HG03108 (cell line): Measurements from ENCODE around the gene CIB4.

ENCODE experiments used
- ATAC-seq: cut with Tn5 transposase; IDR thresholded peaks from one replicate; pipeline ENCODE4 v1.9.1; 2021; ENCODE audit warnings: moderate library complexity; ENCODE audit not compliant: unreplicated experiment

CIB4 gene

DNA sequence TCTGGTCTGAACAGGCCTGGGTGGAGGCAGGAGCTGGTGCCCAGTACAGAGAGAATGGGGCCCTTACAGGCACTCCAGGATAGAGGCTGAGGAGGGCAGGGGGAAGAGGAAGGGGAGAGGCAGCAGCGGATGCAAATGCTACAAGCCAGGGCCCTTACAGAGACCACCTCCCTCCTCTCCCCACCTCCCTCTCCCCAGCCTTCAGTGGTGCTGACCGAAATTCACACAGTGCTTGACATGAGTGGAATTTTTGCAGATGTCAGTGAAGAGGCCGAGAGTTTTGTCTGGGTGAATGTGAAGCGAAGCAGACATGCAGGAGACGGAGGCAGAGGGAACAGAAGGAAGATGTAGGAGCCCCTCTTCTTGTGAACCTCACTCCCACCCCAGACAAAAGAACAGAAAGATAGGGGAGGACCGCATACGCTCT lies 31.9 kb downstream of the CIB4 start:
- ATAC-seq, result no peak

GRCh38 chr2:26608557-26608956 lies 32.6 kb downstream of the CIB4 start:
- no peak for ATAC-seq

DNA sequence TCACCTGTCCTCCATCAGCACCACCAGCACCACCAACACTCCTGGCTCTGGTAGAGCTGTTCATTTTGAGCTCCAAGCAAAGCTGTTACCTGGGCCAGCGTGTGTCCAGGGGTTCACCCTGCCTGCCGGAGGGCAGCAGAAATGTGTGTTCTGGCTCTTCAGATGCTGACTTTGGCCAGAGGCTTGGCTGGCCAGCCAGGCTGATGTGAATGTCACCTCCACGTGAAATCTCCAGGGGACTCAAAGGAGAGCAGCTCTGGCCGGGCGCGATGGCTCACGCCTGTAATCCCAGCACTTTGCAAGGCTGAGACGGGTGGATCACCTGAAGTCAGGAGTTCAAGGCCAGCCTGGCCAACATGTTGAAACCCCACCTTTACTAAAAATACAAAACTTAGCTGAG lies 33.5 kb downstream of the CIB4 start:
- ATAC-seq, result no peak

DNA sequence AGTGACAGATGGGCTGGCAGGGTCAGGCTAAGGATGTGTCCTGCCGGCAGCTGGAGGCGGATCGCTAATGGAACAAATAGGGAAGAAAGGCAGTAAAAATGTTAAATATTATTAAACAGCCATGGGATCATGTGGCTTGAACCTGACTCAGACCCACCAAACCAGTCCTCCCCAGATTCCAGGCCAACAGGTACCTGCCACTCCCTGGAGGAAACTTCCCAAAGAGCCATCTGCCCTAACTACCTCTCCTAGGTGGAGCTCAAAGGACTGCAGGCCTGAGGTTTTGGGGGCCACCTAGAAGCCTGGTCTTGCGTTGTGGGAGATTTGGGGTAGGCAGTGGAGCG lies 34.3 kb downstream of the CIB4 start:
- ATAC-seq, result no peak

DNA sequence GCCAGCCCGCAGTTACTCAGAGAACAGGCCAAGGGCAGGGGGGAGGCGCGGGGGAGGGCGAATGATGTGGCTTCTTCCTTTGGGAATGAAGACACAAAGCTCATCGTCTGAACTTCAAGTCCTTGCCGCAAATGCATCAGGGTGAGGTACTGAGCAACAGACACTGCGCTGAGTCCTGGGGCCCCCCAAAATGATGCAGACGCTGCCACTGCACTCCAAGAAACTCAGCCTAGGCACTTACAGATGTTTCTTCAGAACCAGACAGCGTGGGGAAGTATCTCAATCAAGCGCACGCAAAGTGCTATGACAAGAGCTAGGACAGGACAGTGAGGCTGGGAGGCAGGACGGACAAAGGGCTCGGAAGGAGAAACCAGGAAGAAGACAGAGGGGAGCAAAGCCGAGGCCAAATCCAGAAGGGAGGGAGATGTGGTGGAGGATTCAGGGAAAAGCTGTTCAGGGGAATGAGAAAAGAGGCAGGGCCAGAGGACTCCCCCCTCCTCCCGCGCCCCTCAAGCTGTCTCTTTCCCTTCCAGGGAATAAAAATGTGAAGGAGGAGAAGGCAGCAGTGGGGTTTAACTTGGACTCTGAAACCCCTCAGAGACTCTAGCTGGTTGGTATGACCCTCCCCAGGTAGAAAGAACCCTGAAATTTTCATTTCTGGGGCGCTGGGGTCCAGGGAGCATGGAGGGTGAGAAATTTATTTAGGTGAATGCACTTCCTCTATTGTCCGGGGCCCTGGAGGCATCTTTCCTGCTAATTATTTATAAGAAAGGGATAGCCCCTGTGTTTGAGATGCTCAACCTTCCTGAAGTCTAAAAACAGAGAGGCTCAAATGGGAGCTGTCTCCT lies 34.9 kb downstream of the CIB4 start:
- no peak for ATAC-seq

GRCh38 chr2:26605195-26605998 lies 35.8 kb downstream of the CIB4 start:
- ATAC-seq, result no peak

DNA sequence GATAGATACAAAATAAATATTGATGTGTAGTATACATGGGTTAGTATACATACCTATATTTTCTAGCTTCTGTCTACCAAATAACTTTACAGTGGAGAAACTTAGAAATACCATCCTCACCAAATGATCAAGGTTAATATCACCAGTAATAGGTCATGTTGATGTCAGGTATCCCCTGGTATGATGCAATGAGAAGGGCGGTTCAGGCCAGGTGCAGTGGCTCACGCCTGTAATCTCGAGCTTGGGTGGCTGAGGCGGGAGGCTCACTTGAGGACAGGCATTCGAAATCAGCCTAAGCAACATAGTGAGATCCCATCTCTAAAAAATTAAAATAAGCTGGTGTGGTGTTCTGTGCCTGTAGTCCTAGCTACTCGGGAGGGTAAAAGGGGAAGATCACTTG lies 38.6 kb downstream of the CIB4 start:
- ATAC-seq, result no peak

DNA sequence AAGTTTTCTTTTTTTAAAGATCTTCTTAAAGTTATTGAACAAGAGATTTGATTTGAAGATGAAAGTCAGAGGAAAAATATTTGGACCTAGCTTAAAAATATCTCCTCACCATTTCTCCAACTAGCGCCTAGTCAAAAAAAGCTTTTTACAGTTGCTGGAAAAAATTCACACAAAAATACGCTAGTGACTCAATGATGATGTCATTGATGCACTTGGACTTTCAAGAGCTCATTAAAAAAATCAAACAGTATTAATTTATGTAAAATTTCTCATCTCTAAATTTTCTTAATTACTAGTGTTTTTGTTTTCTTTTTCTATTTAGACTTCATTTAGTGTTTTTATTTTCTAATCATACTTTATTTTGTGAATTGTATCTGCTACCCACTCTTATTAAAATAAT lies 41.8 kb downstream of the CIB4 start:
- ATAC-seq, result no peak

GRCh38 chr2:26598996-26599373 lies 42.2 kb downstream of the CIB4 start:
- ATAC-seq, result no peak

GRCh38 chr2:26598336-26598995 lies 42.7 kb downstream of the CIB4 start:
- no peak for ATAC-seq

DNA sequence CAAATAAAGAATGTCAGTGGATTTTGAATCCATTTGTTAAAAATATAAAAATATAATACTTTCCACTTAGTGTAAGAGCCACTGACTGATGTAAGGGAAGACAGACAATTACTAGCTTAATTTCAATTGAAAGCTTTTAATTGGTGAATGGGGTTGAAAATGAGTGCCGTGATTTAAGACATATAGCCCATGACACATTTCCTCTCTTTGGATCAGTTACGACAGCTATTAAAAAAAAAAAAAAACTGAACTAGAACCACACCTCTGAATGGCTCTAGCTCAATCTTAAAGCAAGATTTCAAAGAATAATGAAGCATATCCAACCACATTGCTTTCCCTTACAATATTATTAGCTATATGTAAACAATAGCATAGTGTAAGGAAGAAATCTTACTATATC lies 44.0 kb downstream of the CIB4 start:
- ATAC-seq, result no peak

DNA sequence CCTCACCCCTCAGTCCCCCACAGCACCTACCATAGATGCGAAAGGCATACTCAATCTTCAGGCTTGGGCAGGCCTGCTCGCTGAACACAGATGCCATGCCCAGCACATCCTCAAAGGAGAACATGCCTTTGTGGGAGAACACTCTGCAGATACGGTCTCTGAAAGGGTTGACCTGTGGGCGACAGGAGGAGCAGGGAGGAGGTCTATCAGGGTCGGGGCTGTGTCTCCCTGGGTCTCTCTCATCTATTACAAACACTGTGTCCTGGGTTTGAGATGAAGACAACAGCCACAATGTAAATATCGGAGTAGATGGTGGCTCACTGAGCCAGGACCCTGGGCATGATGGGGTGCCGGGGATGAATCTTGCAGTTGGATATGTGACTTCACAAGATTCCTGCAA lies 46.0 kb downstream of the CIB4 start:
- ATAC-seq, result no peak

DNA sequence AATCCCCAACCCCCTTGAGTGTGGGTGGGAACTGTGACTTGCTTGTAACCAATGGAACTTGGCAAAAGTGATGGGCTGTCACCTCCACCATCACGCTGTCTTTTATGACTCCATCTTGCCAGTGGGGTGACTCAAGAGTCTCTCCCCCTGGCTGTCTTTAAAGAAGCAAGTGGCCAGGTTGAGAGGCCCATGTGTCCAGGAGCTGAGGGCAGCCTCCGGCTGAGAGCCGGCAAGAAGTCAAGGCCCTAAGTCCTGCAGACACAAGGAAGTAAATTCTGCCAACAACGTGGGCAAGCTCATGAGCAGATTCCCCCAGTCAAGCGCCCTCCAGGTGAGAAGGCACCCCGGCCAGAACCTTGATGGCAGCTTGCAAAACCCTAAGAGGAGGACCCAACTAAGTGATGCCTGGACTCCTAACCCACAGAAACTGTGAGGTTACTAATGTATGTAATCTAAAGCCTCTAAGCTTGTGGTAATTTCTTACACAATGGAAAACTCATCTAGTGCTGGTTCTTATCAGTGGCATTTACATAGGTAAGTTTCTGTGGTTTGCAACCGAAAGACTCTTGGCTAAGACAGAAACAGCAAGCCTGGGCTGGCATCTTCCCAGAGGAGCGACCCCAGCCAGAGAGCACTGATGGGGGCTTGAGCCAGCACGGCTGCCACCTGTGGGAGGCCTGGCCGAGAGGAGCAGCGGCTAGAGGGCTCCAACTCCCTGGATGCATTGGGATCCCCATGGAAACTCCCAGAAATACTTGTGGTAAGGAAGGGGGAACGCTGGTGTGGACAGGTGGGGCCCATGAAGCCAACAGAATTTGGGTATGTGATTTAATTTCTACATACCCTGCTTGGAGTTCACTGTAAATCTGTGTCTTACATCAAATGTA lies 49.3 kb downstream of the CIB4 start:
- no peak for ATAC-seq

DNA sequence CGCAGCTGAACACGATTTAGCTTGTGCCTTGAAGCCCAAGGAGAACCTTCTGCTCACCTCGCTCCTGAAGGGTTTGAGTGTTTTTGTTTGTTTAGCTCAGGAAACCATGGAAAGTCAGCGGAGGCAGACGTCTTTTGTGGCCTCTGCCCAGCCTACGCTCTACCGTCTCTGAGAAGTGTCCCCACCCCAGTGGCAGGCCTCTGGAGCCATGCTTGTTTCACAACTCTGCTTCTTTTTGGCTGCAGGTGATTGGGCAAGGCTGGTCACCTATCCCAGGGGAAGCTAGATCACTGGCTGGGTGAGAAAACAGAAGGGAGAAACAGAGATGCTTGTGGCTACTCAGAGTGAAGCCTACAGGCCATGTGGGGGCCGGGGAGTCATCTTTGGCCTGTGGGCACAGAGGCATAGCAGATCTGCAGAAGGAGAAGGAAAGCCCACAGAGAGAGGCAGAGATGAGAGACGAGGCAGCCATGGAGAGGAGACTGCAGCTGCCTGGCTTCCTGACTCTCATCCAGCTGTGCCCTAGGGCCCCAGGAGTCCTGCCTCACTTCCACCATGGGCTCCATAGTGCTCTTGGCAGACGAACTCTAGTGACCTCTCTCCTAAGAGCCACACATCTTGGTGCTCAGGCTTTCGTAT lies 50.1 kb downstream of the CIB4 start:
- ATAC-seq, result no peak

DNA sequence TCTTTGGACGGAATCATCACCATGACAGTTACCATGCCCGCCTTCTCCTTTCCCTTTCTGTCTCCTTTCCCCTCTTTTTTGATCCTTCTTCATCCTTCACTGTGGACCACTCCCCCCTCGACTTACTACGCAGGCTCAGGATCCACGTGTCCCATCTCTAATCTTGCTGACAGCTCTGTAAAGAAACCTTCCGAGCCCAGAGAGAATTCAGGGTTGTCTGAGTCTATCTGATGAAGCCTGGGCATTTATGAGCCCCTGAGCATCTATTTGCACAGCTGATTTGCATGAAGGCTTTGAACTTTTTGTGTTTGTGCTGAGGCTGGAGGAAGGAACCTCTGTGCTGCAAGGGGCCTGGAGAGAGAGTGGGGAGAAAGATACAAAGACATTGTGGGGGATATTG lies 50.7 kb downstream of the CIB4 start:
- no peak for ATAC-seq

GRCh38 chr2:26588576-26588975 lies 52.6 kb downstream of the CIB4 start:
- no peak for ATAC-seq

DNA sequence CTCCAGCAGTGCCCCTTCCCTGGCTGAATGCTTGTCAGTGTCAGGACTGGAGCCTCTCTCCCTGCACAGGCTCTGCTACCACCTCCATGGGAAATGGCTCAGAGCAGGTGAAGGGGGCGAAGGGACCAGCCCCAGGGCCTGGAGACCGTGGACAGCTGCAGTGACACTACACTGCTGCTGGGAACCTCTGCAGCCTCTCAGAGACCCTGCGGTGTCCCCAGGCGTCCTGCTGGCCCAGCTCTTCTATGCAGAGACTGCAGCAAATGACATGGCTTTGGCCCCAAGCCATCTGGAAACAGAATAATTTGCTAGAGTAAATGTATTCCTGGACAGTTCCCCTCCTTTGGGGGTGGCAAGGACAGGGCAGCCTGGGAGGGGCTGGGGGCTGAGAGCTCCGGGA lies 53.2 kb downstream of the CIB4 start:
- ATAC-seq, result no peak

DNA sequence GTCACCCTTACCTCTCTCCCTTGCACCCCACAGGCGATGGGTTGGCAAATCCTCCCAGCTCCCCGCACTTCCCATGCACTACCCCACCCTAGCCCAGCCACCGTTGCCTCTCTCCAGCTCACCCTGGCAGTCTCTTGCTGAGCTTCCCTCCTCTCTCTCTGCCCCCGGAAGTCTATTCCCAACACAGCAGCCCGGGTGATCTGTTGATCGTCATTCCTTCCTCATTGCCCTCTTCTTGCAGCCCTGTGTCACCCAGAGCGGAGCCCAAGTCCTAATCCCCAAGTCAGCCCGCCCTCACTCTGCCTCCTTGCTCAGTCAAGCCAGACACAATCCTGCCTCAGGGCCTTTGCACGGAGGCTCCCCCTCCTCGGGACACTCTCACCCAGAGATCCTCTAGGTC lies 55.2 kb downstream of the CIB4 start:
- no peak for ATAC-seq

- no peak for ATAC-seq
These were observed 56.1 kb downstream of the CIB4 start for GRCh38 chr2:26585100-26585499.

- no peak for ATAC-seq
These were observed 56.5 kb downstream of the CIB4 start for GRCh38 chr2:26584656-26585055.
